DMS153 (cell line): ENCODE measurements around the gene TEKT5.
A peak's percentile ranks its signal among the peaks of the same experiment; 100 is the strongest.
"Not testable (repeated sequence)": the region's sequence is repeated elsewhere in the genome, so short reads cannot be mapped to it uniquely, and the experiment has no call there.

Experiments used
- DNase-seq: peaks from one replicate; lab custom pipeline; 2025; lab: John Stamatoyannopoulos, UW

The TEKT5 gene

GRCh38 chr16:10684511-10685151 is 10.1 kb downstream of the TEKT5 start:
- no peak for DNase-seq

DNA sequence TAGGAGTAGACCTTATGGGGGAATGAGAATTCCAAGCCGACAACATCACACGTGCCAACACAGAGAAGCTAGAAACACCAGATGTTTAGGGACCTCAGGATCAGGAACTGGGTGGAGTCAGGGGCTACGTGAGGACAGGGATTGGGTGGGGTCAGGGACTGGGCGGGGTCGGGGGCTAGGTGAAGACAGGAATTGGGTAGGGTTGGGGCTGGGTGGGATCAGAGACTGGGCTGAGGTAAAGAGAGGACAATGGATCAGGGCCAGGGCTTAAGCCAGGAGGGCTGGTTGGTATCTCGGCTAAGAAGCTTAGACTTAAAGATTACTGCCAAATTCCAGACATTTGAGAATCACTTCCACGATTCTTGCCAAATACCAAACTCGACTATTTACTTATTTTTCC is 11.6 kb downstream of the TEKT5 start:
- DNase-seq = no peak

GRCh38 chr16:10682604-10683003 is 12.1 kb downstream of the TEKT5 start:
- no peak for DNase-seq

DNA sequence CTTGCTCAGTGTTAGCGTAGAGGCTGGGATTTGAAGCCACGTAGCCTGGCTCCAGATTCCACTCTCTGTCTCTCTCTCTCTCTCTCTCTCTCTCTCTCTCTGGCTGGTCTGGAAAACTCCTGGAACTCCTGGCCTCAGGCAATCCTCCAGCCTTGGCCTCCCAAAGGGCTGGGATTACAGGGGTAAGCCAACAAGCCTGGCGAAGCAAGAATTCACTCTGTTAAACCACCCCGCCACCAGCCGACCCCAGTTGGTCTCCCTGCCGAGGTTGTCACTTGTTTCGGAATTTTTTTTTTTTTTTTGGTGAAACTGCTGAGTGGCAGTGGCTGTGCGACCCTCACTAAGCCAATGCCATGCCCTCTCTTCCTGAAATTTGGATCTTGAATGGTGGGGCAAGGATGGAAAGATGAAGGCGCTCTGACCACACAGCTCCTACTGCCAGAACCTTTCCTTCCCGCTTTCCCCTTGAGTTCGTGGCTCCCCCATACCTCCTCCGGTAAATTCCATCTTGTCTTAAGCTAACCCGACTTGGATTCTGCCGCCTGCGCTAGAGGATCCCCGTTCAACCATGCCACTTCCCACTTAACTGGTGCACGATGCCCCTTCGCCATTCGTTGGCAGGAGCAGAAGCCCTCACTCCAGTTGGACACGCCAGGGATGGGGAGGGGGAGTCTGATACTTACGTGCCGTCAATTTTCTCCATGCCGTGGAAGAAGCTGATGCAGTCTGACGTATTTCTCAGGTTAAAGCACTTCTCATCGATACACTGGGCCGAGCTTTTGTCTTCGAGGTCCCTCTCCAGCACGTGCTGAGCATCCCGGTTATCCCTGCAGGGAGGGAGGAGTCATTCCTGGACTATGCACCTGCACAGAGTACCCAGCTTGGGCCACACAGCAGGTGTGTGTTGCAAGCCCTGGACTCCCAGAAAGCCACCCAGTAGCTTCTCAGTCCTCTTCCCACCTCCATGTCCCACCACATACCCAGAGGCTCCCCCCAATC is 13.1 kb downstream of the TEKT5 start:
- no peak for DNase-seq

GRCh38 chr16:10679921-10680320 is 14.8 kb downstream of the TEKT5 start:
- no peak for DNase-seq

DNA sequence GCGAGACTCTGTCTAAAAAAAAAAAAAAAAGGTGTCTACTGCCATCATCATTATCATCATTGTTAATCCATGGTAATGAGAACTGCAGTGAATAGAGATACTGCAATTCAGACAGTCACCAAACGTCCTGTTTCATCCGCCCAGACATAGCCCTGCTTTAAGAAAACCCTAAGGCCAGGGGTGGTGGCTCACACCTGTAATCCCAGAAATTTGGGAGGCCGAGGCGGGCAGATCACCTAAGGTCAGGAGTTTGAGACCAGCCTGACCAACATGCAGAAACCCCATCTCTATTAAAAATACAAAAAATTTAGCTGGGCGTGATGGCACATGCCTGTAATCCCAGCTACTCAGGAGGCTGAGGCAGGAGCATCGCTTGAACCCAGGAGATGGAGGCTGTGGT is 15.3 kb downstream of the TEKT5 start:
- DNase-seq = not testable (repeated sequence)

GRCh38 chr16:10678655-10679054 is 16.1 kb downstream of the TEKT5 start:
- peak; percentile 34 for DNase-seq

GRCh38 chr16:10676284-10676683 is 18.4 kb downstream of the TEKT5 start:
- no peak for DNase-seq

DNA sequence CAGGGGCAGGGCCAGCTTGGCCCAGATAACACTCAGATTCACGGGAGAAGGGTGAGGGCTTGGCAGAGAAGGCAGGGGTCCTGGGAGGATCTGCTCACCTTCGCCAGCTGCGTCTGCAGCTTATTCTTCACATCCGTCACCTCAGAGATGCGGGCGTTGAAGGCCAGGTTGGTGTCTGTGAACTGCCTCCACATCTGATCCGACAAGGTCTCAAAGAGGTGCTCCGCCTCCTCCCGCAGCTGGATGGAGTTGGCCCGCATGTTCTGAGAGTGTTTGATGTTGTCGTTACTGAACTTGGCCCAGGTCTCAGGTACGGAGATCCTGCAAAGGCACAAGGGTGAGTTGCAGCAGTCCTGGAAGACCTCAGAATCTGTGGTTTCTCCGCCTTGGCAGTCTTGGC is 18.9 kb downstream of the TEKT5 start:
- no peak for DNase-seq

- no peak for DNase-seq
Measured at GRCh38 chr16:10675216-10675615, 19.5 kb downstream of the TEKT5 start.

DNA sequence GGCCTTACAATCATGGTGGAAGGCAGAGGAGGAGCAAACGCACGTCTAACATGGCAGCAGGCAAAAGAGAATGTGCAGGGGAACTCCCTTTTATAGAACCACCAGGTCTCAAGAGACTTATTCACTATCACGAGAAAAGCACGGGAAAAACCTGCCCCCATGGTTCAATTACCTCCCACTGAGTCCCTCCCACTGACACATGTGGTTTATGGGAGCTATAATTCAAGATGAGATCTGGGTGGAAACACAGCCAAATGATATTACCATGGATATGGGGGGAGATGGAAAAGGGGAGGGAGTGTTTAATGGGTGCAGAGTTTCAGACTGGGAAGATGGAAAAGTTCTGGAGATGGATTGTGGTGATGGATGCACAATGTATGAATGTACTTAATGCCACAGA is 23.0 kb downstream of the TEKT5 start:
- no peak for DNase-seq

- DNase-seq = no peak
Measured at GRCh38 chr16:10669791-10670190, 24.9 kb downstream of the TEKT5 start.

GRCh38 chr16:10668322-10669045 is 26.2 kb downstream of the TEKT5 start:
- DNase-seq = no peak

GRCh38 chr16:10667239-10667638 is 27.5 kb downstream of the TEKT5 start:
- DNase-seq = no peak

DNA sequence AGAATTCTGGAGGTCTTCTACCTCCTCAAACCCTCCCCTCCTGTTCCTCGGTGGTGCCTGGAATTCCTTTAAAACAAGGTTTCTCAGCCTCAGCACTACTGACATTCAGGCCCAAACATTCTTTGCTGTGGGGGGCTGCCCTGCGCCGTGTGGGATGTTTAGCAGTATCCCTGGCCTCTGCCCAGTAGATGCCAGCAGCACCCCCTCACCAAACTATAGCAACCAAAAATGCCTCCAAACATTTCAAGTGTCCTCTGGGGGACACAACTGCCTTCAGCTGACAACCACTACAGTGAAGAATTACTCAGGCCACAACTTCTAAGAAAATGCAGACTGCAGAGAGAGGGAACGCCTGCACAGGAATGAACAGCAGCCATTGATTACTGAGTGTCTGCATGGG is 28.4 kb downstream of the TEKT5 start:
- no peak for DNase-seq

- DNase-seq = no peak
Measured at GRCh38 chr16:10665166-10665565, 29.6 kb downstream of the TEKT5 start.

GRCh38 chr16:10664720-10665126 is 30.0 kb downstream of the TEKT5 start:
- no peak for DNase-seq

DNA sequence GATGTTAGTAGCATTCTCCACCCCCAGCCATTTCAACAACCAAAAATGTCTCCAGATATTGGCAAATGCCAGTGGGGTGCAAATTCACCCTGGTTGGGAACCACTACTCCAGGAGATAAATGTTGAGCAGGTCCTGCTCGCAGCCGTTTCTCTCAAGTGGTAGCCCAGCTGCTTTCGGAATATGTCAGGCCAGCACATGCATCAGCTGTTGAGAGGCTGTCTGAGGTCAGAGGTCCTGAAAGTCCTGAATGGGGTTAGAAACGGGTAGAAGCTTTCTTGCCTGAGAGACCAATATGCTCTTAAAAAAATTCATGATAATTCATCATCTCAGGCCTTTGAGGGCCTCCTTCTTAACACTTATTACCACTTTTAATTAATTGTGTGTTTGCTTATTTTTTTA is 31.0 kb downstream of the TEKT5 start:
- no peak for DNase-seq

- no peak for DNase-seq
Measured at GRCh38 chr16:10663146-10663545, 31.6 kb downstream of the TEKT5 start.

GRCh38 chr16:10662212-10662611 is 32.5 kb downstream of the TEKT5 start:
- no peak for DNase-seq

DNA sequence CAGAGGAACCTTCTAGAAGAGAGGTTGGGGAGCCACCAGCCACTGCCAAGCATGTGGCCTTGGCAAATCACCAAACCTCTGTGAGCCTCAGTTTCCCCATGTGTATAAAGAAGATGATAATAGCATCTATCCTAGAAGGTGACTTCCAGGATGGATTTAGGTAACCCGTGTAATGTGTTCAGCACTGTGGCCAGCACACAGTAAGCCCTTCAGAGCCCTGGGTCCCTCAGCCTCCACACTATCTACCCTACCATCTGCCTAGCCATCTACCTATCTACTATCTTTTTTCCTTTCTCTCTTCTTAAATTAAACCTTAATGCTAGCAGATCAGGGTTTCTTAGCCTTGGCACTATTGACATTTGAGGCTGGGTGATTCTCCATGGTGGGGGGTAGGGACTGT is 33.0 kb downstream of the TEKT5 start:
- DNase-seq = no peak

DNA sequence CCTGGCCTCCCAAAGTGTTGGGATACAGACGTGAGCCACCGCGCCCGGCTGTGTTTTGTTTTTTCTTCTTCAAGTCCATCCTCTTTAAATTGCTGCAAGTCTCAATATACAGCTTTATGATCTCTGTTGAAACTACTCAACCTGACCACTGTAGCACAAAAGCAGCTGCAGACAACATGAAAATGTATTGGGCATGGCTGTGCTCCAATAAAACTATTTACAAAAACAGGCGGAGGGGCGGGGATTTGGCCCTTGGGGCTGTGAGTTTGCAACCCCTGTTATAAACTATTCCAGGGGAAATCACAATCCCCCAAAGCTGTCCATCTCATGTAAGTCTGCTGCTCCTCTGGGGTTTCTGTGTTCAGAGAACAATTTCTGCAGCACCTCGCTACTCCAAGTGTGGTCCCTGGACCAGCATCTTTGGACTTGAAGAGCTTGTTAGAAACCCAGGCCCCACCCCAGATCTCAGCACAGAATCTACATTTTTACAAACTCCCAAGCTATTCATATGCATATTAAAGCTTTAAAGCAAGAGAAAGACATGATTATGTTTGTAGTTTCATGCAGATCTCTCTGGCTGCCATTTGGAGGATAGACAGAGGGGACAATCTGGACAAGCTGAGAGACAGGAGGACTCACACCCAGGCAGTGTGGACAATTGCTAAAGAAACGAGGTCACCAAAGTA is 33.6 kb downstream of the TEKT5 start:
- DNase-seq = no peak
